Mesendoderm (in vitro differentiated cells): Measurements from ENCODE around the gene NR1I3.

Experiments used
- DNase-seq: peaks from one replicate; pipeline ENCODE4 v3.0.0; 2013
- H2AK5ac ChIP-seq: 2 replicates; pipeline ENCODE4 v1.6.1; 2013; ENCODE audit warnings: low read length, inconsistent platforms
- H2BK120ac ChIP-seq: 2 replicates; pipeline ENCODE4 v1.6.1; 2013; ENCODE audit warnings: low read depth, mild to moderate bottlenecking, low read length, moderate library complexity, mixed read lengths
- H2BK15ac ChIP-seq: replicated peaks from 2 replicates; pipeline ENCODE4 v1.6.1; 2013; ENCODE audit warnings: low read depth, mild to moderate bottlenecking, moderate library complexity
- H2BK5ac ChIP-seq: 2 replicates; pipeline ENCODE4 v1.6.1; 2013; ENCODE audit warnings: low read length, inconsistent platforms
- H3K18ac ChIP-seq: 2 replicates; pipeline ENCODE4 v1.6.1; 2013; ENCODE audit warnings: mild to moderate bottlenecking, low read length, mixed read lengths
- H3K23ac ChIP-seq: one replicate; pipeline ENCODE4 v1.6.1; 2013; ENCODE audit warnings: low read length
- H3K27ac ChIP-seq: 2 replicates; pipeline ENCODE4 v1.5.1; 2013; ENCODE audit warnings: low read depth, mild to moderate bottlenecking, inconsistent platforms, low read length, moderate library complexity
- H3K27me3 ChIP-seq: 2 replicates; pipeline ENCODE4 v1.6.1; 2013; ENCODE audit warnings: low read length, control low read depth, mild to moderate bottlenecking, inconsistent platforms; ENCODE audit not compliant: insufficient read depth, poor library complexity
- H3K36me3 ChIP-seq: 2 replicates; pipeline ENCODE4 v1.6.1; 2013; ENCODE audit warnings: low read length, inconsistent platforms; ENCODE audit not compliant: control insufficient read depth, insufficient read depth
- H3K4ac ChIP-seq: one replicate; pipeline ENCODE4 v1.6.1; 2013; ENCODE audit warnings: low read depth, mild to moderate bottlenecking, low read length, moderate library complexity
- H3K4me1 ChIP-seq: 2 replicates; pipeline ENCODE4 v1.6.1; 2013; ENCODE audit warnings: low read depth, low read length, inconsistent platforms; ENCODE audit not compliant: control insufficient read depth
- H3K4me2 ChIP-seq: 2 replicates; pipeline ENCODE4 v1.6.1; 2013; ENCODE audit warnings: low read length
- H3K4me3 ChIP-seq: 2 replicates; pipeline ENCODE4 v1.5.1; 2013; ENCODE audit warnings: mild to moderate bottlenecking, low read length
- H3K56ac ChIP-seq: one replicate; pipeline ENCODE4 v1.6.1; 2013; ENCODE audit warnings: low read length
- H3K79me1 ChIP-seq: 2 replicates; pipeline ENCODE4 v1.6.1; 2013; ENCODE audit warnings: low read length, inconsistent platforms
- H3K79me2 ChIP-seq: 2 replicates; pipeline ENCODE4 v1.6.1; 2013; ENCODE audit warnings: mild to moderate bottlenecking, low read length; ENCODE audit not compliant: control insufficient read depth, insufficient read depth
- H3K9ac ChIP-seq: 2 replicates; pipeline ENCODE4 v1.6.1; 2013; ENCODE audit warnings: low read length, inconsistent platforms
- H4K5ac ChIP-seq: one replicate; pipeline ENCODE4 v1.6.1; 2013; ENCODE audit warnings: low read length
- H4K8ac ChIP-seq: one replicate; pipeline ENCODE4 v1.6.1; 2013; ENCODE audit warnings: low read depth, mild to moderate bottlenecking, control low read depth, low read length, moderate library complexity
- WGBS: extraction: QIAGEN DNeasy Blood & Tissue Kit; methylation state at CpG from one replicate; pipeline ENCODE4 v1.1.7; 2013; ENCODE audit warnings: low lambda C conversion rate, missing lambda C conversion rate; ENCODE audit not compliant: insufficient coverage; ENCODE audit errors: extremely low coverage; 5-methylcytosine and 5-hydroxymethylcytosine counted together

NR1I3 gene

DNA sequence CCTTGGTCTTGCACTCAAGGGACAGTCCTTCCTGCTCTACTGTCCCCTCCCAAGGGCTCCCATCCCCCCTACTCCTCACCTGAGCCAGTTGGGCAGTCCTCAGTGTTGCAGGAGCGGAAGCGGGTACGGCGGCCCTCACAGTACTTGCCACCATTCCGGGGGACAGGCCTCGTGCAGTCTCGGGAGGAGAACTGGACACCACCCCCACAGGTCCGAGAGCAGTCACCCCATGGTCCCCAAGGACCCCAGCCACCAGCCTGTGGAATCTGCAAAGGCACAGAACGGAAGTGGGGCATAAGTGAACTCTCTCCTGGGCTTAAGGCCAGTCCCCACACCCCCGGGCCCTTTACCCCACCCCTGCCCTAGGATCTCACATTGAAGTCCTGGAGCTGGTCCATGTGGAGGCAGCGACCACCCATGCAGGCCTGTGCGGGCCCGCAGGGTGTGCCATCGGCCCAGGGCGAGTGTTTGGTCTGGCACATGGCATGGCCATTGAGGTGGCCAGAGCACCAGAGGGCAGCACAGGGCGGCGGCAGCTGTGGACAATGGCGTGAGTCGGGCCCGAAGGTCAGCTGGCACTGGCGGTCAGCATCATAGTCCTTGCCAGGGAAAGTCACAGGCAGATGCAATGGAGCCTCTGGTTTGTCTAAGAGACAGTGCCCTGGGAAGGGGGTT lies 44.3 kb downstream of the NR1I3 start:
- Histone ChIP-seq H2BK15ac (no peak overlapping the region), H3K9ac (no peak overlapping the region), H3K23ac (no peak overlapping the region), H3K79me2 (no peaks in the 10 kb centered on the region), H3K56ac (no peak overlapping the region), H3K4ac (no peak overlapping the region), H2BK120ac (no peak overlapping the region), H3K36me3 (no peaks in the 10 kb centered on the region), H3K27ac (no peak overlapping the region), H3K4me1 (peaks cover 13% of the 10 kb centered on the region), H4K5ac (no peak overlapping the region), H4K8ac (no peak overlapping the region), H3K79me1 (no peaks in the 10 kb centered on the region), H2AK5ac (no peak overlapping the region), H3K18ac (no peak overlapping the region), H3K4me3 (no peak overlapping the region), H2BK5ac (no peak overlapping the region), H3K4me2 (no peak overlapping the region), H3K27me3 (no peaks in the 10 kb centered on the region)
- no CpG with 5 or more reads among the region's 21 CpGs for whole genome bisulfite sequencing
- no peak for DNase-seq

DNA sequence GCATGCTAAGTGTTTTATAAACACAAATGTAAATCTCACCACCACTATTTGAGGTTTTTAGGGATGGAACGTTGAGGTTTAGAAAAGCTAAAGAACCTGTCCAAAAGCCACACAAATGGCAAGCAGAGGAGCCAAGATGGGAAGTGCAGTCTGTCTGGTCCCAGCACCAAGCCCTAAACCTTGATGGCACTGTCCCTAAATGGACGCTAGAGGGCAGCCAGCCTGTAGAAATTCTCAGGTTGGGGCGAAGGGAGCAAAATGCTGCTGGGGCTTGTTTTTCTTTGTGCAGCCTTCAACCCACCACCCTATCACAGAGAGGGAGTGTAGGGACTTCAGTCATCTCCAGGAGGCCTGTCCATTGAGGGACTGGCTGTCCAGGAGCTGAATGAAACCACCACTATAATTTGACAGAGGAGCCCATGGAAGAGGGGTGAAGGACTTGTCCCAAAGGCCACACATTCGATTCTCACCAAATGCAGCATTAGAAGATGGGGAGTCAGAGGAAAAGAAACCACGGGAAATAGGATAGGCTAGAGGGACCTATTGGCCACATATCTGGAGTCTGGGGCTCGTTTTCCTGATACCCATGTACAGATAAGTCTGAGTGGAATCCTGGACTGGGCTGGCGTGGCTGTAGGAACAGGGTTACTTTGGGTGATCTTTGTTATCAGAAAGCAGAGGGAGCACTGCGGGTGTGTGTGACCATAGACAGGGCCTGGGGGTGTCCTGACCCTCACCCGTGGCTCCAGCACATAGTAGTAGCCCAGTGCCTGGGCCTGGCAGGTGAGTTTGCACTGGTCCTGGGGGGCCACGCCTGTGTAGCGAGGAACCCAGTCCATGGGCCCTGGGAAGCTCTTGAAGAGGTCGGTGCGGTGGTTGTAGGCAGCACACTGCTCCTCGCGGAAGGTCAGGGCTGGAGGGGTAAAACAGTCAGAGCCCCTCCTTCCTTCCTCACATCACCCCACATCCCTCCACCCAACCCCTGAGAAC lies 45.2 kb downstream of the NR1I3 start:
- DNase-seq = peak; percentile 83
- Histone ChIP-seq H3K79me1 (no peaks in the 10 kb centered on the region), H3K18ac (no peak overlapping the region), H3K4ac (no peak overlapping the region), H2BK15ac (no peak overlapping the region), H3K27ac (no peak overlapping the region), H3K9ac (no peak overlapping the region), H2BK5ac (no peak overlapping the region), H3K4me2 (no peak overlapping the region), H3K36me3 (no peaks in the 10 kb centered on the region), H3K56ac (no peak overlapping the region), H3K79me2 (no peaks in the 10 kb centered on the region), H2AK5ac (no peak overlapping the region), H3K4me1 (peaks cover 8% of the 10 kb centered on the region), H4K8ac (no peak overlapping the region), H2BK120ac (no peak overlapping the region), H3K4me3 (no peak overlapping the region), H3K27me3 (no peaks in the 10 kb centered on the region), H4K5ac (no peak overlapping the region), H3K23ac (no peak overlapping the region)
- WGBS = no CpG with 5 or more reads among the region's 15 CpGs

GRCh38 chr1:161191971-161192370 lies 46.0 kb downstream of the NR1I3 start:
- no peak overlapping the region for H4K8ac ChIP-seq
- no peaks in the 10 kb centered on the region for H3K27me3 ChIP-seq
- no peak overlapping the region for H3K18ac ChIP-seq
- no peak overlapping the region for H3K23ac ChIP-seq
- no peak overlapping the region for H3K4me3 ChIP-seq
- H3K79me1 ChIP-seq = no peaks in the 10 kb centered on the region
- H3K79me2 ChIP-seq = no peaks in the 10 kb centered on the region
- no peak overlapping the region for H2BK5ac ChIP-seq
- H2BK120ac ChIP-seq = no peak overlapping the region
- H3K4ac ChIP-seq = no peak overlapping the region
- no peaks in the 10 kb centered on the region for H3K36me3 ChIP-seq
- H3K56ac ChIP-seq = no peak overlapping the region
- H3K27ac ChIP-seq = no peak overlapping the region
- H3K9ac ChIP-seq = no peak overlapping the region
- peaks cover 1% of the 10 kb centered on the region for H3K4me1 ChIP-seq
- no peak overlapping the region for H2BK15ac ChIP-seq
- DNase-seq = no peak
- H2AK5ac ChIP-seq = no peak overlapping the region
- H4K5ac ChIP-seq = no peak overlapping the region
- H3K4me2 ChIP-seq = no peak overlapping the region
- no CpG with 5 or more reads among the region's 8 CpGs for WGBS

DNA sequence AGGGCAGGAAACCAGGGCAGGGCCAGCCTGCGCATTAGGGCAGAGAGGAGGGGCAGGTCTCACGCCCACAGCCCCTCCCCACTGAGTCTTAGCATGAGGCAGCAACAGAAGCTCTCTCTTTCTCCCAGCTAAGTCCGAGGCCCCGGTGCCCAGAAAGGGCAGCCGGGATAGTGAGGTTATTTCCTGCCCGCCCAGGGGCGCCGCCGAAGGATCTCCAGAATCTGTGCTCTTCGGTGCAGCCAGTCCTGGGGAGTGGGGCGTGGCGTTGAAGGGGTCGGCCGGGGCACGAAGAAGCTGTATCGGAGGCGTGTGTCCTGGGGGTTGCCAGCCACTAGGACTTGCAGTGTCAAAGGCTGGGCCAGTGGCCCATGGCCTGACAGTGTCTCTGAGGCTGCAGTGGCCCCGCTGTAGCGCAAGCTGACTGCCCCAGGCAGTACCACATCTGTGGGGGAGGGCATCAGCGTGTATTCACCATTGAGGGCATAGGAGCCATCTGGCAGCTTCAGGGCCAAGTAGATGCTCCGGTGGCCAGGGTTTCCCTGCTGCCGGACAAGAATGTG lies 47.0 kb downstream of the NR1I3 start:
- Histone ChIP-seq H3K23ac (no peak overlapping the region), H3K9ac (no peak overlapping the region), H2BK120ac (no peak overlapping the region), H2BK5ac (no peak overlapping the region), H2AK5ac (no peak overlapping the region), H4K5ac (no peak overlapping the region), H3K18ac (no peak overlapping the region), H3K79me2 (no peaks in the 10 kb centered on the region), H3K4me2 (no peak overlapping the region), H3K27ac (no peak overlapping the region), H3K4ac (no peak overlapping the region), H3K79me1 (no peaks in the 10 kb centered on the region), H3K27me3 (no peaks in the 10 kb centered on the region), H4K8ac (no peak overlapping the region), H3K4me3 (no peak overlapping the region), H2BK15ac (no peak overlapping the region), H3K4me1 (no peaks in the 10 kb centered on the region), H3K36me3 (no peaks in the 10 kb centered on the region), H3K56ac (no peak overlapping the region)
- DNase-seq = no peak
- no CpG with 5 or more reads among the region's 22 CpGs for WGBS

GRCh38 chr1:161189036-161189435 lies 49.0 kb downstream of the NR1I3 start:
- no peak overlapping the region for H3K23ac ChIP-seq
- no peaks in the 10 kb centered on the region for H3K27me3 ChIP-seq
- no peak overlapping the region for H3K4me3 ChIP-seq
- no peak overlapping the region for H2AK5ac ChIP-seq
- no peak overlapping the region for H3K4me2 ChIP-seq
- H4K8ac ChIP-seq = no peak overlapping the region
- no peak overlapping the region for H4K5ac ChIP-seq
- H3K4me1 ChIP-seq = no peaks in the 10 kb centered on the region
- H3K18ac ChIP-seq = no peak overlapping the region
- H3K9ac ChIP-seq = no peak overlapping the region
- no peak overlapping the region for H3K4ac ChIP-seq
- H3K56ac ChIP-seq = no peak overlapping the region
- no peak overlapping the region for H2BK15ac ChIP-seq
- no peaks in the 10 kb centered on the region for H3K79me1 ChIP-seq
- H3K79me2 ChIP-seq = no peaks in the 10 kb centered on the region
- no CpG with 5 or more reads among the region's 5 CpGs for WGBS
- H3K36me3 ChIP-seq = no peaks in the 10 kb centered on the region
- H3K27ac ChIP-seq = no peak overlapping the region
- H2BK120ac ChIP-seq = no peak overlapping the region
- H2BK5ac ChIP-seq = no peak overlapping the region
- no peak for DNase-seq
